Cerebellar cortex (tissue), 1 donor: ENCODE results near the gene ADCY2.
A peak's percentile ranks its signal among the peaks of the same experiment; 100 is the strongest.

Source experiments
- DNase-seq: peaks from one replicate; pipeline ENCODE4 v3.0.0-alpha.2; 2015; ENCODE audit warnings: low spot score

Gene ADCY2

GRCh38 chr5:7745882-7746610, 350.1 kb downstream of the ADCY2 start:
- DNase-seq, result peak; percentile 60

- no peak for DNase-seq
Measured at GRCh38 chr5:7747728-7748127, 351.8 kb downstream of the ADCY2 start.

- no peak for DNase-seq
Measured at GRCh38 chr5:7749626-7750025, 353.7 kb downstream of the ADCY2 start.

DNA sequence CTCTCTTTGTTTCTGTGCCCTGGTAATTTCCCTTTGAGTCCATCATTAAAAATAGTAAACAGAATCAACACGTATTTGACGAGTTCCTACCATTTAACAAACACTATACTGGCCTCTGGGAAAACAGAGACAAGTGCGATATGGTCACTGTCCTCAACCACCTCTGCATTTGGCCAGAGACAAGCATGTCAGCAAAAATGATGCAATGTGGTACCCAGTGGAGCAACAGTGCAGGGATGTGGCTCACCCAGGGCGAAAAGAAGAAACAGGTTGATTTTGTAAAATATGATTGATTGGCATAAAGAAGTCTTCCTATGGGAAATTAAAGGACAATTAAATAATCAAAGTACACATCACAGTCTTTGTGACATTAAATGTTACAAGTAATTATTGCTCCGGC, 355.9 kb downstream of the ADCY2 start:
- DNase-seq, result no peak

DNA sequence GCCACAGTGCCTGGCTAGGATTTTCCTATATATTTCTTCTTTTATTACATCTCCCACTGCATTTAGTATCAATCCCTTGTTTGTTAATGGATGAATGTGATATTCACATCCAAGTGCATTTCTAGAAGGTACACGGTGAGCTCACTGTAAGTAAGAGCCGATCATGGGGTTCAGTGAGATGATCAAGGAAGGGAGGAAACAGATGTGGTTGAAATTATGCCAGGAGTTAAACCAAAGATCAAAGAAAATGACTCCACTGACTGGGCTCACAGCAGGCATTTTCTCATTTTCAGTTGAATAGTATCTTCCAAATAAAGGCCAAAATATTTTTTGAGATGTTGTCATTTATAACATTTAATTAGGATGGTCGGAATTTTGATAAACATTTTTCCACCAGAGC, 357.2 kb downstream of the ADCY2 start:
- DNase-seq, result no peak

DNA sequence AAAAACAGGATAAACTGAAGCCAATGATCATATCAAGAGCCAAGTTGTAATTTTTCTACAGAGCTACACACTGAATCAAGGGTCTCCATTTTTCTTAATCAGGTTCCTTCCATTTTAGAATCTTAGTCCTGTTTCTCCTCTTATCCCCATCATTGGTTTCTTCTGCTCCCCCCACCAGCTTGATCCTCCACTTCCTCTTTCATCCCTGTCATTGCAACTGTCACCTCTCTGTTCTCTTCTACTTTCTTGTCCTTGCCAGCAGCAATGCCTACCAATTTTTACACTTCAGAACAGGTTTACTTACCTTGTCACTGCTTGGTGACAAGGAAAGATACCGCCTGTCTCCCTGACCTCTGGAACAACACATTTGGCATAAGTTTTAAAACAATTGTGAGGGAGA, 357.7 kb downstream of the ADCY2 start:
- no peak for DNase-seq

DNA sequence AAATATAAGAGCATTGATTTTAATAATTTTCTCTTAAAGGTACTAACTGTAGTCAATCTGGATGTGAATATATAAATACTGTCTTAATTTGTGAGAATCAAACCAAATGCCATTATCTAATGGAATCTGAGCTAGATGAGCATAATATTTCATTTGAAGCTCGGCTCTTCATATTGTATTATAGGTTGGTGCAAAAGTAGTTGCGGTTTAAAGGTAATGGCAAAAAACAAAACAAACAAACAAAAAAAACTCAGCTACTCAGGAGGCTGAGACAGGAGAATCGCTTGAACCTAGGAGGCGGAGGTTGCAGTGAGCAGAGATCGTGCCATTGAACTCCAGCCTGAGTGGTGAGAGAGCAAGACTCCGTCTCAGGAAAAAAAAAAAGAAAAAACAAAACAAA, 358.6 kb downstream of the ADCY2 start:
- DNase-seq, result no peak

DNA sequence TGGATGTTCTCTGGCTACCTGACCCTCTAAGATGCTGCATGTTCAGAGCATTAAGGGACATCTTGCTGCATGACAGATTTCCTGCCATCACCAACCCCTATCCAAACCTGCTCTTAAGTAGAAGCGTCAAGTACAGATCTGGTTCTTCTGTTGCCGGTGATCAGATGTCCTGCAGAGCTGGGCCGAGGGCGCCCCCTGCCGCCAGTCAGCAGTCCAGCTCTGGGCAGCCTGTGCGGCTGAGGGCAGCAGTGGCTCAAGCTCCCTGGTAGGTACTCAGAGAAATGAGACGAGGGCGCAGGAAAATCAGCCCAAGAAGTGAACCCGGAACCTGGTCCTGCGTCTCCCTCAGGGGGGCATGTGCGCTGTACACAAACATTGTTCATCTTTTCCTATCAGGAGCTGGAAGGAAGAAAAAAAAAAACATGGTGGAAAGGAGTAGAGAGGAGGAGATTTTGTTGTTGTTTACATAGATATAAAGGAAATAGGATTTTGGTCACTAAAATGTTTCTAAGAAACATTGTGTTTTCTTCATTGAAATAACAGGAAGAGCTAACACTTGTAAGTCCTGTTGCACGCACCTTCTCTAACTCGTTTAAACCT, 359.2 kb downstream of the ADCY2 start:
- peak; percentile 38 for DNase-seq

DNA sequence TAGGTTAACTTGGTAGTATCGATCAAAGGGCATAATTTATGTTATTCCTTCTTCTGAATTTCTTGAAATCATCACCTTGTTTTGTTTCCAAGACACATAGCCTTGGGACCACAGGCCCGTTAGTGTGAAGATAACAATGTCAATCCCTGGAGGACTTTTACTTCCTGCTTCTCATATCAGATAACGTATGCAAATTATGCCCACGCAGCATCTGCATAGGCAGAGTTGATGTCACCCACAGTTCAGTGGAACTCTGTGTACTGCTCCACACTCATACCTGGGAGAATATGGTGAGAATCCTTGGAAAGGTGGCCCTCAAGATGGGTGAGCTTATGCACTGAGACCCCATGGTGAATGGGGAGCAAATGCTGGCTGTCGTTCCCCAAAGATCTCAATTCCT, 360.0 kb downstream of the ADCY2 start:
- DNase-seq, result no peak

GRCh38 chr5:7756453-7756852, 360.5 kb downstream of the ADCY2 start:
- no peak for DNase-seq

DNA sequence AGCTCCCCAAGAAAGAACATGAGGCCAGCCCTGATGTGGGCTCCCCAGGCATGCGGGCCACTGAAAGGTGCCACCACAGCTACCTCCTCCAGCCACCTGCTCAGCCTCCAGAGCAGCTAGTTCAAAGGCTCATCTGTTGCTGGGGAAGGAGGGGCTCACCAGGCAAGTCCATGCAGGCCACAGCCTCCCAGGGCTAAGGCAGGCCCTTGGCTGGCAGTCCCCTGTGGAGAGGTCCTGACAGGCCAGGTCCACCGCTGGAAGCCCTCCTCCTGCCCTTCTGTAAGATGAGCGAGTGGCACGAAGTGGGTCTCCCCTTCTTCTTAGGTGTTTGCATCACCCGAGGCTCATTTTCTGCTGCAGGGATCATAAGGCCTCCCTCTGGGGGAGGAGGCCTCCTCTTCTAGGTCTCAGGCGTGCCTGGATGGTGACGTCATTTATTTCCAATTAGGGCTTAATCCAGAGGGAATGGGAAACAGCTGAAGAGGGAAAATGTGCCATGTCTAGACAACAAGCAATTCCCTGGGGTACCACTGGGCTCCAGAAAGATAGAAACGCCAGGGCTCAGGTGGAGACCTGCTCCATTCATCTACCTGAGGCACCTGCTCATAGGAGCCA, 363.4 kb downstream of the ADCY2 start:
- DNase-seq, result no peak

GRCh38 chr5:7759951-7760580, 364.1 kb downstream of the ADCY2 start:
- DNase-seq, result no peak

- no peak for DNase-seq
Measured at GRCh38 chr5:7762267-7762666, 366.3 kb downstream of the ADCY2 start.

- peak; percentile 28 for DNase-seq
Measured at GRCh38 chr5:7763621-7764072, 367.7 kb downstream of the ADCY2 start.

GRCh38 chr5:7764452-7764851, 368.5 kb downstream of the ADCY2 start:
- no peak for DNase-seq

GRCh38 chr5:7770436-7770835, 374.5 kb downstream of the ADCY2 start:
- no peak for DNase-seq

DNA sequence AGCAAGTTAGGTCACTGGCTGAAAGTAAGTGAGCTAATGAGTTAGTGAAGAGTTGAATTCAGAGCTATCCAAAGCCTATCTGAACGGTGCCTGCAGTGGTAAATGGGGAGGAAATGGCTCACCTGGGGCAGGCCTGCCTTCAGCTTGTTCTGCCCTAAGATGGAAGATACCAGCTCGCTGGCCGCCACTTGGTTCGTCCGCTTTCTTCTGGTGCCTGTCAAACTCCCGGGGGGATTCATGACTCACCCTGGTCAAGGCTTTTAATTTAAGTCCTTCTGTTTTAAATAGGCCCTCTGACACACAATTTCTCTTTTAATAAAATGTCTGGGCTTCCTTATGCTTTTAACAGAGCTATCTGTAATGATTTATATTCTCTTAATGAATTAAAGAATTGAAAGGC, 376.2 kb downstream of the ADCY2 start:
- DNase-seq, result no peak

DNA sequence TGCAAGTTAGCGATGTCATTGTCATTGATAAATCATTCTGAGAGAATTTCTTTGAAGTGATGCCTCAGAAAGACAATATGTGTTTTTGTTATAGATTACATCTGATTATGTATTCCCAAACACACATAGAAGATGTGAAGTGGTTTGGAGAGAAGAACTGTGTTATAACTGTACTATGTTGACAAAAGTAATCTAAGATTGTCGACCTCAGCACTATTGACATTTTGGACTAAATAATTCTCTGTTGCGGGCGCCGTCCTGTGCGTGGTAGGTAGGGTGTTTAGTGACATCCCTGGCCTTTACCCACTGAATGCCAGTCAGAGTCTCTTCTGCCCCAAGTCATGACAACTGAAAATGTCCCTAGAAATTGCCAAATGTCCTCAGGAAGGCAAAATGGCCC, 377.2 kb downstream of the ADCY2 start:
- DNase-seq, result no peak

DNA sequence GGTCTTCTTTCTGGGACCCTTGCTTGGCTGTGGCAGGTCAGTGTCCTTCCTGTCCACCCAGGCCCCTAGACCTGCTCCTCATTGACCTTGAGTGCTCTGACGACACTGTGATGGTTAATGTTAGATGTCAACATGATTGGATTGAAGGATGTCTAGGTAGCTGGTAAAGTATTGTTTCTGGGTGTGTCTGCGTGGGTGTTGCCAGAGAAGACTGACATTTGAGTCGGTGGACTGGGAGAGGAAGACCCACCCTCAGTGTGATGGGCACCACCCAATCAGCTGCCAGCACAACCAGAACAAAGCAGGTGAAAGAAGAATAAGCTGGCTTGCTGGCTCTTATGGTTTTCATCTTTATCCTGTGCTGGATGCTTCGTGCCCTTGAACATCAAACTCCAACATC, 380.5 kb downstream of the ADCY2 start:
- DNase-seq, result no peak

DNA sequence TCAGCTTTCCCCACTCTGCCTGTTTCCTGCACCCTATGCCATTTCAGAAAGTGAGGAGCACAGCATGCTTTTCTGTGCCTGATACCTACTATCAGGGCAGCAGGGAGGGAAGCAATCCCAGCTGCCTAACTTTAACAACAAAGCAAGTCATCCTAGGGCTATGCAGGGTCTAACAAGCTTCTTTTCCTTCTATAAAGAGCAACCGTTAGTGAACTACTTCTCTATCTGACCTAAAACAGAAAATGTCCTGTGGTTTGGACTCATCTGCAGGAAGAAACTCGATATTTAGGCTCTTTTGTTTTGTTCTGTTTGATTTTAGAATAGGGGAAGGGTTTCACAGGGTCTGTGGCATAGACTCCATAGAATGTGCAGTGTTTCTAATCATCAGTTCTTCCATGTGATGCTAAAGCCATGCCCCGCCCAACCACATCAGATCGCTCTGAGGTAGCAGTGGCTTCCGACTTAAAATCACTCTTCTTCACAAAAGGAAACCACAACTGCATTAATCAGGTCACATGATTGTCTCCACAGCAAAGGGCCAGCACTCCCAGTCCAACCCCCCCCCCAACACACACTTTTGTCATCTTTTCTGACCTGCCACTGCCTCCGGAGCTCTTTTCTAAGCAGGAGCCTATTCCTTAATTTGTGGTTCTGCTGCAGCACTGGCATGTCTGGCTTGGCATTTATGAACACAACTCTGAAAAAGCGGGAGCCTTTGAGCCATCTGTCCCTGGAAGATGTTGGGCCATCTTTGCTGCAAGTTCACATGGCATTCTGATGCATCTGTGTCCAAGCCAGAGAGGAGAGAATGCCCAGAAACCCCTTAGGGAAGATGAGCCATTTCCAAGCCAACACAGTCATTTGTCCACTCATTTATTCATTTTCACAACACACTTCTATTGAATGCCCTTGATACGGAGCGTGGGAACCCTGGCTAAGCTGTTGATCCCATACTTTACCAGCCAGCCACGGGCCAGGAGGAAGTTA, 383.4 kb downstream of the ADCY2 start:
- no peak for DNase-seq

DNA sequence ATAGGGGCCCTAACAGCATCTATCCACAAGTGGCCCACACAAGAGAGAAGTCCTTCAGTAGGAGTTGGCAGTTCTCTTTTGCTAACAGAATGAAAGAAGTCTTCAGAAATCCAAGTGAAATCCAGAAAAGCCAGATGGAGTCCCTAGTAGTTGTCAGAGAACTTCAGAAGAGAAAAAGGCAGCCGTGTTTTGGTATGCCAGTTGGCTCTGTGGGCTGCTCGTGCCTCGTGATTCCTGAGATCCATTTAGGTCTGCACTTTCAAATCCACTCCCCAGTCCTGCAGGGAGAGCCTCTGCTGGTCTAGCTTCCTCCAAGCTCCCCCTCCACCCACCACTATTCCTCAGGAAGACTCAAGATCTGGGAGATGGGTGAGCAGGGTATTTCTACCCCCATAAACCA, 386.0 kb downstream of the ADCY2 start:
- no peak for DNase-seq
